HT-29 (cell line): ENCODE measurements around the gene TOGARAM2. TPM values are rescaled to one million over a fixed set of nuclear protein-coding genes. Genes with fewer than 3 reads are reported as not detected.

Experiments
- DNase-seq: peaks from one replicate; pipeline ENCODE4 v3.0.0-alpha.2; 2015; ENCODE audit warnings: low spot score
- total RNA-seq: library from RNA; depleted of rRNA; stranded (reverse); fragments of >200 nt; shearing (Covaris generic); gene quantifications from 2 replicates; pipeline ENCODE4 v1.2.3, GENCODE V29; 2014

Gene TOGARAM2
- total RNA-seq, 1 experiment from 2014 or later = 0.20 TPM

- no peak for DNase-seq
Observed at GRCh38 chr2:29053223-29053622, 72.1 kb downstream of the TOGARAM2 start.

- DNase-seq = peak; percentile 51
Observed at GRCh38 chr2:29053670-29054400, 72.7 kb downstream of the TOGARAM2 start.

GRCh38 chr2:29054430-29054829 lies 73.3 kb downstream of the TOGARAM2 start:
- no peak for DNase-seq

GRCh38 chr2:29055601-29056000 lies 74.5 kb downstream of the TOGARAM2 start:
- no peak for DNase-seq

GRCh38 chr2:29056452-29056851 lies 75.4 kb downstream of the TOGARAM2 start:
- DNase-seq = no peak

GRCh38 chr2:29057006-29057405 lies 75.9 kb downstream of the TOGARAM2 start:
- peak; percentile 72 for DNase-seq

- DNase-seq = no peak
Observed at GRCh38 chr2:29059624-29060023, 78.5 kb downstream of the TOGARAM2 start.

- no peak for DNase-seq
Observed at GRCh38 chr2:29060441-29060840, 79.3 kb downstream of the TOGARAM2 start.

- no peak for DNase-seq
Observed at GRCh38 chr2:29061176-29061575, 80.1 kb downstream of the TOGARAM2 start.

GRCh38 chr2:29061616-29062015 lies 80.5 kb downstream of the TOGARAM2 start:
- no peak for DNase-seq

GRCh38 chr2:29062371-29062770 lies 81.3 kb downstream of the TOGARAM2 start:
- no peak for DNase-seq

GRCh38 chr2:29063056-29063455 lies 82.0 kb downstream of the TOGARAM2 start:
- DNase-seq = no peak

- no peak for DNase-seq
Observed at GRCh38 chr2:29063646-29064345, 82.7 kb downstream of the TOGARAM2 start.

- DNase-seq = peak; percentile 16
Observed at GRCh38 chr2:29064346-29064715, 83.2 kb downstream of the TOGARAM2 start.

GRCh38 chr2:29064746-29065067 lies 83.6 kb downstream of the TOGARAM2 start:
- DNase-seq = no peak

- DNase-seq = peak; percentile 54
Observed at GRCh38 chr2:29065068-29065811, 84.1 kb downstream of the TOGARAM2 start.

- no peak for DNase-seq
Observed at GRCh38 chr2:29066271-29066860, 85.3 kb downstream of the TOGARAM2 start.

- no peak for DNase-seq
Observed at GRCh38 chr2:29066997-29067605, 86.0 kb downstream of the TOGARAM2 start.

- DNase-seq = no peak
Observed at GRCh38 chr2:29068513-29068912, 87.4 kb downstream of the TOGARAM2 start.

GRCh38 chr2:29070526-29070925 lies 89.4 kb downstream of the TOGARAM2 start:
- no peak for DNase-seq

GRCh38 chr2:29071032-29071975 lies 90.2 kb downstream of the TOGARAM2 start:
- DNase-seq = no peak
